PC-3 (cell line): ENCODE measurements around the gene VWA8. TPM values are rescaled to one million over a fixed set of nuclear protein-coding genes. Genes with fewer than 3 reads are reported as not detected.

Experiments
- ATAC-seq: fragments of 200-7000 bp; cut with Tn5 transposase; 2 replicates; pipeline ENCODE4 v1.9.1; 2020; ENCODE audit warnings: mild to moderate bottlenecking, moderate library complexity
- BruUV-seq: library from RNA; stranded (reverse); fragments of 400-500 nt; replicated peaks from 2 replicates; lab custom pipeline; 2021; lab: Mats Ljungman, UMichigan
- CTCF ChIA-PET: fragments of 300-600 bp; sonication (Branson Sonifier 250); formaldehyde crosslinking; loops from one replicate; lab custom pipeline; 2022; ENCODE audit warnings: antibody characterized with exemption; lab: Charles Lee
- POLR2A ChIA-PET: fragments of 300-600 bp; sonication (Branson Sonifier 250); formaldehyde crosslinking; loops from one replicate; lab custom pipeline; 2022; ENCODE audit warnings: antibody characterized with exemption; ENCODE audit not compliant: unreplicated experiment; lab: Charles Lee
- DNase-seq: peaks from one replicate; pipeline ENCODE4 v3.0.0-alpha.2; 2015
- H2AFZ ChIP-seq: fragments of 300-600 bp; sonication (generic); 2 replicates; pipeline ENCODE4 v1.6.0; 2016; ENCODE audit warnings: antibody characterized with exemption, low read length
- H3F3A ChIP-seq: fragments of 300-600 bp; sonication (generic); one replicate; pipeline ENCODE4 v1.6.0; 2017; ENCODE audit warnings: antibody characterized with exemption, low read length, control low read depth, mild to moderate bottlenecking; ENCODE audit not compliant: unreplicated experiment
- H3K27ac ChIP-seq: fragments of 300-600 bp; sonication (generic); 2 replicates; pipeline ENCODE4 v1.5.1; 2016; ENCODE audit warnings: mild to moderate bottlenecking, low read length
- H3K27me3 ChIP-seq: fragments of 300-600 bp; sonication (generic); 2 replicates; pipeline ENCODE4 v1.6.1; 2016; ENCODE audit warnings: low read length, mixed read lengths
- H3K36me3 ChIP-seq: fragments of 300-600 bp; sonication (generic); 2 replicates; pipeline ENCODE4 v1.6.1; 2016; ENCODE audit warnings: low read depth, mixed run types, low read length, mixed read lengths
- H3K4me1 ChIP-seq: fragments of 300-600 bp; sonication (generic); 2 replicates; pipeline ENCODE4 v1.5.1; 2016; ENCODE audit warnings: low read length; ENCODE audit not compliant: insufficient read depth
- H3K4me2 ChIP-seq: fragments of 300-600 bp; sonication (generic); 2 replicates; pipeline ENCODE4 v1.6.0; 2016; ENCODE audit warnings: low read length
- H3K4me3 ChIP-seq: fragments of 300-600 bp; sonication (generic); 2 replicates; pipeline ENCODE4 v1.5.1; 2016; ENCODE audit warnings: mild to moderate bottlenecking, low read length, mixed read lengths
- H3K79me2 ChIP-seq: fragments of 300-600 bp; sonication (generic); 2 replicates; pipeline ENCODE4 v1.6.1; 2017; ENCODE audit warnings: low read length, mixed read lengths
- H3K9ac ChIP-seq: fragments of 300-600 bp; sonication (generic); 2 replicates; pipeline ENCODE4 v1.6.0; 2016; ENCODE audit warnings: mild to moderate bottlenecking, low read length
- H3K9me2 ChIP-seq: fragments of 300-600 bp; sonication (generic); replicated peaks from 2 replicates; pipeline ENCODE4 v1.6.1; 2016; ENCODE audit warnings: mixed run types, low read length, mixed read lengths
- H3K9me3 ChIP-seq: fragments of 300-600 bp; sonication (generic); 2 replicates; pipeline ENCODE4 v1.6.1; 2016; ENCODE audit warnings: low read length, mixed read lengths
- H4K20me1 ChIP-seq: fragments of 300-600 bp; sonication (generic); 2 replicates; pipeline ENCODE4 v1.6.1; 2016; ENCODE audit warnings: low read length, mixed read lengths
- CTCF ChIP-seq: fragments of 300-600 bp; sonication (generic); conservative IDR thresholded peaks from 2 replicates; pipeline ENCODE4 v1.5.1; 2017; ENCODE audit warnings: antibody characterized with exemption, low read depth, mild to moderate bottlenecking, low read length
- EZH2 ChIP-seq: fragments of 300-600 bp; sonication (generic); IDR thresholded peaks from one replicate; pipeline ENCODE4 v1.6.1; 2017; ENCODE audit warnings: antibody characterized with exemption, mild to moderate bottlenecking, low read length; ENCODE audit not compliant: unreplicated experiment
- EZH2phosphoT487 ChIP-seq: fragments of 300-600 bp; sonication (generic); IDR thresholded peaks from 2 replicates; pipeline ENCODE4 v1.6.1; 2018; ENCODE audit warnings: mild to moderate bottlenecking, antibody characterized with exemption, low read length, borderline replicate concordance
- intact Hi-C: fragments of 100-400 bp; cut with micrococcal nuclease; formaldehyde crosslinking; loops from 2 replicates; pipeline ENCODE4 v1.9.0; 2023
- total RNA-seq: library from RNA; depleted of rRNA; stranded (reverse); fragments of >200 nt; gene quantifications from 2 replicates; pipeline ENCODE4 v1.2.3, GENCODE V29; 2014

Gene VWA8
- total RNA-seq, 1 experiment from 2014 or later, result 10.0 TPM

GRCh38 chr13:41788552-41788951 is 172.4 kb downstream of the VWA8 start:
- no peaks in the 10 kb centered on the region for H3F3A ChIP-seq
- BruUV-seq, result no TSS peak
- CTCF ChIA-PET, result no interaction called here
- intact Hi-C loops, result no loop called here
- no peak overlapping the region for H2AFZ ChIP-seq
- H3K9me3 ChIP-seq, result no peaks in the 10 kb centered on the region
- ATAC-seq, result no peak
- no peaks in the 10 kb centered on the region for H3K27me3 ChIP-seq
- no peak overlapping the region for H3K4me3 ChIP-seq
- no peaks in the 10 kb centered on the region for H3K79me2 ChIP-seq
- no peak overlapping the region for H3K27ac ChIP-seq
- no peaks in the 10 kb centered on the region for H4K20me1 ChIP-seq
- no peak for DNase-seq
- no peaks in the 10 kb centered on the region for H3K36me3 ChIP-seq
- POLR2A ChIA-PET, result no interaction called here
- H3K9me2 ChIP-seq, result no peaks in the 10 kb centered on the region
- no peak overlapping the region for H3K9ac ChIP-seq
- no peak overlapping the region for H3K4me2 ChIP-seq
- no peak for TF ChIP-seq EZH2phosphoT487
- no peak for TF ChIP-seq CTCF
- TF ChIP-seq EZH2, result no peak
- no peaks in the 10 kb centered on the region for H3K4me1 ChIP-seq

- Histone ChIP-seq H3K4me1 (no peaks in the 10 kb centered on the region), H3K36me3 (no peaks in the 10 kb centered on the region), H3K27ac (no peak overlapping the region), H3K9me2 (no peaks in the 10 kb centered on the region), H3F3A (no peaks in the 10 kb centered on the region), H2AFZ (no peak overlapping the region), H3K4me2 (no peak overlapping the region), H4K20me1 (no peaks in the 10 kb centered on the region), H3K27me3 (no peaks in the 10 kb centered on the region), H3K4me3 (no peak overlapping the region), H3K9me3 (no peaks in the 10 kb centered on the region), H3K9ac (no peak overlapping the region), H3K79me2 (no peaks in the 10 kb centered on the region)
- BruUV-seq, result no TSS peak
- DNase-seq (no peak), ATAC-seq (no peak)
- intact Hi-C loops, result no loop called here
- ChIA-PET POLR2A (no interaction called here), CTCF (no interaction called here)
- TF ChIP-seq EZH2phosphoT487 (no peak), EZH2 (no peak), CTCF (no peak)
Observed at GRCh38 chr13:41785402-41786172, 175.3 kb downstream of the VWA8 start.

- H3K27me3 ChIP-seq, result no peaks in the 10 kb centered on the region
- no peaks in the 10 kb centered on the region for H3K4me1 ChIP-seq
- BruUV-seq, result no TSS peak
- H3K27ac ChIP-seq, result no peak overlapping the region
- DNase-seq (no peak), ATAC-seq (no peak)
- H3K9me3 ChIP-seq, result no peaks in the 10 kb centered on the region
- H3F3A ChIP-seq, result no peaks in the 10 kb centered on the region
- no peaks in the 10 kb centered on the region for H3K79me2 ChIP-seq
- H3K36me3 ChIP-seq, result no peaks in the 10 kb centered on the region
- H3K4me3 ChIP-seq, result no peak overlapping the region
- ChIA-PET CTCF (no interaction called here), POLR2A (no interaction called here)
- H3K9me2 ChIP-seq, result no peaks in the 10 kb centered on the region
- no peak overlapping the region for H3K4me2 ChIP-seq
- H4K20me1 ChIP-seq, result no peaks in the 10 kb centered on the region
- no peak overlapping the region for H2AFZ ChIP-seq
- intact Hi-C loops, result no loop called here
- TF ChIP-seq CTCF, result no peak
- TF ChIP-seq EZH2, result no peak
- TF ChIP-seq EZH2phosphoT487, result no peak
- no peak overlapping the region for H3K9ac ChIP-seq
Observed at GRCh38 chr13:41782086-41782485, 178.8 kb downstream of the VWA8 start.
